HEK293T (cell line): Measurements from ENCODE around the gene NPAS3.

Experiments
- ARNT ChIP-seq: fragments of 450-650 bp; IDR thresholded peaks from 2 replicates; pipeline ENCODE4 v1.6.1; 2017; ENCODE audit warnings: mild to moderate bottlenecking
- BHLHE40 ChIP-seq: fragments of 450-650 bp; IDR thresholded peaks from 2 replicates; pipeline ENCODE4 v1.6.1; 2016; ENCODE audit warnings: mild to moderate bottlenecking, moderate library complexity, borderline replicate concordance
- ELF4 ChIP-seq: fragments of 450-650 bp; IDR thresholded peaks from 2 replicates; pipeline ENCODE4 v1.6.1; 2017; ENCODE audit warnings: antibody characterized with exemption
- FOXA1 ChIP-seq: fragments of 450-650 bp; IDR thresholded peaks from 2 replicates; pipeline ENCODE4 v1.6.1; 2016; ENCODE audit warnings: mild to moderate bottlenecking
- FOXK2 ChIP-seq: fragments of 450-650 bp; IDR thresholded peaks from 2 replicates; pipeline ENCODE4 v1.6.1; 2016; ENCODE audit warnings: mild to moderate bottlenecking
- FOXM1 ChIP-seq: fragments of 450-650 bp; IDR thresholded peaks from 2 replicates; pipeline ENCODE4 v1.6.1; 2017; ENCODE audit warnings: mild to moderate bottlenecking, borderline replicate concordance
- HDGF ChIP-seq: fragments of 450-650 bp; IDR thresholded peaks from 2 replicates; pipeline ENCODE4 v1.6.1; 2017; ENCODE audit warnings: antibody characterized with exemption, borderline replicate concordance
- L3MBTL2 ChIP-seq: fragments of 450-650 bp; conservative IDR thresholded peaks from 2 replicates; pipeline ENCODE4 v1.6.1; 2016; ENCODE audit warnings: mild to moderate bottlenecking
- NFRKB ChIP-seq: fragments of 450-650 bp; IDR thresholded peaks from 2 replicates; pipeline ENCODE4 v1.6.1; 2016; ENCODE audit warnings: mild to moderate bottlenecking, moderate library complexity
- PKNOX1 ChIP-seq: fragments of 450-650 bp; IDR thresholded peaks from 2 replicates; pipeline ENCODE4 v1.6.1; 2016
- SP1 ChIP-seq: fragments of 450-650 bp; IDR thresholded peaks from 2 replicates; pipeline ENCODE4 v1.6.1; 2017
- SUZ12 ChIP-seq: fragments of 450-650 bp; IDR thresholded peaks from 2 replicates; pipeline ENCODE4 v1.6.1; 2016; ENCODE audit warnings: mild to moderate bottlenecking
- TARDBP ChIP-seq: fragments of 450-650 bp; IDR thresholded peaks from 2 replicates; pipeline ENCODE4 v1.6.1; 2016

- TF ChIP-seq SP1 (no peak), SUZ12 (no peak), TARDBP (no peak), NFRKB (no peak), ELF4 (no peak), PKNOX1 (no peak), L3MBTL2 (no peak), ARNT (no peak), FOXA1 (no peak), FOXM1 (no peak), FOXK2 (no peak), HDGF (no peak), BHLHE40 (no peak)
These were observed 262.4 kb downstream of the NPAS3 start for GRCh38 chr14:33201116-33201515.
